T-helper 2 cell (primary cell): ENCODE data around the gene DNAJB8.

Experiments used
- DNase-seq, 5 experiments: peaks; one replicate each; pipeline versions ENCODE4 v3.0.0 to v3.0.0-alpha.2; 2012 to 2022

The DNAJB8 gene

GRCh38 chr3:128463771-128464170 is 2.9 kb downstream of the DNAJB8 start:
- DNase-seq: no peak

- no peak for DNase-seq
These were observed 3.3 kb downstream of the DNAJB8 start for GRCh38 chr3:128463354-128463753.

GRCh38 chr3:128462931-128463330 is 3.8 kb downstream of the DNAJB8 start:
- DNase-seq: no peak

GRCh38 chr3:128462341-128462910 is 4.3 kb downstream of the DNAJB8 start:
- no peak for DNase-seq

GRCh38 chr3:128461731-128462130 is 5.0 kb downstream of the DNAJB8 start:
- no peak for DNase-seq

- no peak for DNase-seq
These were observed 7.2 kb downstream of the DNAJB8 start for GRCh38 chr3:128459461-128459820.

- DNase-seq: no peak
These were observed 7.8 kb downstream of the DNAJB8 start for GRCh38 chr3:128458746-128459460.

GRCh38 chr3:128457937-128458336 is 8.8 kb downstream of the DNAJB8 start:
- no peak for DNase-seq

- DNase-seq: no peak
These were observed 9.6 kb downstream of the DNAJB8 start for GRCh38 chr3:128456776-128457715.

GRCh38 chr3:128455786-128456748 is 10.6 kb downstream of the DNAJB8 start:
- no peak for DNase-seq

- DNase-seq: no peak
These were observed 11.6 kb downstream of the DNAJB8 start for GRCh38 chr3:128455116-128455515.

- DNase-seq: no peak
These were observed 12.4 kb downstream of the DNAJB8 start for GRCh38 chr3:128454310-128454618.

- no peak for DNase-seq
These were observed 13.0 kb downstream of the DNAJB8 start for GRCh38 chr3:128453501-128454309.

GRCh38 chr3:128452678-128453275 is 13.9 kb downstream of the DNAJB8 start:
- DNase-seq: no peak

GRCh38 chr3:128452120-128452519 is 14.6 kb downstream of the DNAJB8 start:
- no peak for DNase-seq

GRCh38 chr3:128449111-128449638 is 17.5 kb downstream of the DNAJB8 start:
- no peak for DNase-seq

- DNase-seq: peak in 1 of 5 experiments; percentile 55
These were observed 18.2 kb downstream of the DNAJB8 start for GRCh38 chr3:128448491-128448890.

- DNase-seq: peak in 2 of 5 experiments; percentile 11 to 71
These were observed 19.1 kb downstream of the DNAJB8 start for GRCh38 chr3:128447561-128448013.

GRCh38 chr3:128446821-128447220 is 19.9 kb downstream of the DNAJB8 start:
- DNase-seq: no peak

GRCh38 chr3:128445357-128445756 is 21.3 kb downstream of the DNAJB8 start:
- no peak for DNase-seq

GRCh38 chr3:128443771-128444170 is 22.9 kb downstream of the DNAJB8 start:
- DNase-seq: no peak
